Kidney epithelial cell (primary cell): ENCODE data around the gene PFDN6. TPM values are rescaled to one million over a fixed set of nuclear protein-coding genes. Genes with fewer than 3 reads are reported as not detected.
"Not testable (repeated sequence)": the region's sequence is repeated elsewhere in the genome, so short reads cannot be mapped to it uniquely, and the experiment has no call there.

ENCODE experiments used
- DNase-seq: peaks from one replicate; pipeline ENCODE4 v3.0.0-alpha.2; 2010; ENCODE audit warnings: low read depth
- H3K27me3 ChIP-seq: 2 replicates; pipeline ENCODE4 v1.6.0; 2011; ENCODE audit warnings: low read length; ENCODE audit not compliant: control insufficient read depth, insufficient read depth
- H3K36me3 ChIP-seq: 2 replicates; pipeline ENCODE4 v1.5.1; 2011; ENCODE audit warnings: low read length; ENCODE audit not compliant: control insufficient read depth, insufficient read depth
- H3K4me3 ChIP-seq: 2 replicates; pipeline ENCODE4 v1.5.1; 2011; ENCODE audit warnings: low read depth, mild to moderate bottlenecking, control low read depth, low read length
- total RNA-seq: library from RNA; depleted of rRNA; stranded (reverse); fragments of >200 nt; gene quantifications from 2 replicates; pipeline ENCODE4 v1.2.3, GENCODE V29; 2015
- TF ChIP-seq, protein P1 (sequence below): IDR thresholded peaks from 2 replicates; pipeline ENCODE4 v1.5.1; 2011; ENCODE audit warnings: mild to moderate bottlenecking, moderate library complexity, low read length, control low read depth, inconsistent platforms; ENCODE audit not compliant: insufficient read depth, poor library complexity, severe bottlenecking

PFDN6 gene
- total RNA-seq, 1 donor from 2014 or later = 51.4 TPM

DNA sequence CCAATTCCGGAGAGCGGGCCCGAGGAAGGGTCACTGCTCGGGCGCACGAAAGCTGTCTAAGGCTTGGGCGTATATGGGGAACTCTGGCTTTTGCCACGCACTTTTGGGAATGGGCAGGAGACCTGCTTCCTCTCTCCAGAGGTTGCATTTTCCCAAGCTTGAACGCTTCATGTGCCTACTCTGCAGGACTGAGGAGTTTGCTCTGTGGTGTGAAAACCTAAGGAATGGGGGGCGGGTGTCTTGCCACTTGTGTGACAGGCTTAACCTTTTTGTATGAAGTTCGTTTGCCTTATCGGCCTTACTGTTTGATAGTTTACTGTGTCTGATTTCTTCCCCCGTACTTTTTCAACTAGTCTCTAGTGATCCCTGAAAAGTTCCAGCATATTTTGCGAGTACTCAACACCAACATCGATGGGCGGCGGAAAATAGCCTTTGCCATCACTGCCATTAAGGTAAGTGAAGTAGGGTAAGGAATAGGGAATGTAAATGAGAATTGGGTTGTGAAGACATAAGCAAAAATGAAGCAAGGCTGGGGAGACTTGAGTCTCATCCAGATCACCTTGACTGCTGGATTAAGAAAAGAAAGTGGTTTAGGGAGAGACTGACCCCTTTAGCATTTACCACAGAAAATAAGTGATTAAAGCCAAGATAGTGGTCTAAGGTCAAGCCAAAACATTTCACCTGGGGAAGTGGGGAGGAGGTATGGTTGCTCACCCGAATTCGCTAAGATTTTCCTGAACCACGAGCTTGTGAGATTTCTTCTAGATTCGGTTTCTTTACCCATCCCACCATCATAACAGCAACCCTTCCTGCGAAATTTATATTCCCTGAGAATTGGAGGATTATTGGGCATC, 16.9 kb upstream of the PFDN6 start:
- peaks cover 3% of the 10 kb centered on the region for H3K36me3 ChIP-seq
- peak overlapping the region; percentile 69 for H3K4me3 ChIP-seq
- H3K27me3 ChIP-seq = no peaks in the 10 kb centered on the region
- TF ChIP-seq, protein P1, sequence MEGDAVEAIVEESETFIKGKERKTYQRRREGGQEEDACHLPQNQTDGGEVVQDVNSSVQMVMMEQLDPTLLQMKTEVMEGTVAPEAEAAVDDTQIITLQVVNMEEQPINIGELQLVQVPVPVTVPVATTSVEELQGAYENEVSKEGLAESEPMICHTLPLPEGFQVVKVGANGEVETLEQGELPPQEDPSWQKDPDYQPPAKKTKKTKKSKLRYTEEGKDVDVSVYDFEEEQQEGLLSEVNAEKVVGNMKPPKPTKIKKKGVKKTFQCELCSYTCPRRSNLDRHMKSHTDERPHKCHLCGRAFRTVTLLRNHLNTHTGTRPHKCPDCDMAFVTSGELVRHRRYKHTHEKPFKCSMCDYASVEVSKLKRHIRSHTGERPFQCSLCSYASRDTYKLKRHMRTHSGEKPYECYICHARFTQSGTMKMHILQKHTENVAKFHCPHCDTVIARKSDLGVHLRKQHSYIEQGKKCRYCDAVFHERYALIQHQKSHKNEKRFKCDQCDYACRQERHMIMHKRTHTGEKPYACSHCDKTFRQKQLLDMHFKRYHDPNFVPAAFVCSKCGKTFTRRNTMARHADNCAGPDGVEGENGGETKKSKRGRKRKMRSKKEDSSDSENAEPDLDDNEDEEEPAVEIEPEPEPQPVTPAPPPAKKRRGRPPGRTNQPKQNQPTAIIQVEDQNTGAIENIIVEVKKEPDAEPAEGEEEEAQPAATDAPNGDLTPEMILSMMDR = no peak
- DNase-seq = no peak

DNA sequence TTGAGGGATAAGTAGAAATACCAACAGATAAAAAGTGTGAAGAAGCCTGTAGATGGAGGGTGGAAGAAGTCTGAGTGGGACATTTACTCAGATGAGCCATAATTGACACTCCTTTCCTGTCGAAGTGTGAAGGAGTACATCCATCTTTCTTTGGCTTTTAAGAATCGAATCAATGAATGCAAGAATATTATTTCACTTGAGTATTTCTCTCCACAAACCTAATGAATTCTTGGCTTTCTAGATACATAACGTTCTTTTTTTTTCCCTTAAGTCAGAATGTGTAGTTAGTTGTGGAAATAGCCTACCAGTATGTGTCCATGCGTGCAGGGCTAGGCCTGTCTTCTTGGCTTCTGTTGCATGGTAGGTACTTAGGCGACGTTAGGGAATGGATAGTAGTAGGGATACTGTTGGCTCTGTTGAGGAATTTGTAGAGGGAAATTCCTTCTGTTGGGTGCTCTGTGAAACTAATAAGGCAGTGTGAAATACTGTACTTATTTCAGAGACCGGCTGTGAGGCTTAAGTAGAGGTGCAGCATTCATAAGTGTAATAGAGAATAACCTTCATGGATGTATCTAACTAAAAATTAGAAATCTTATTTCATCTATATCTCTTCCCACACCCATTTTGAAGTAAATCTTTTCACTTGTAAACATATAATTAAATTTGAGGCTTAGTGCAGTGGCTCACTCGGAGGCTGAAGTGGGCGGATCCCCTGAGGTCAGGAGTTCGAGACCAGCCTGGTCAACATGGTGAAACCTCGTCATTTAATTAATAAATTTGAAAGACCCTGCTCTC, 16.1 kb upstream of the PFDN6 start:
- peaks cover 3% of the 10 kb centered on the region for H3K36me3 ChIP-seq
- no peaks in the 10 kb centered on the region for H3K27me3 ChIP-seq
- TF ChIP-seq, protein P1 = no peak
- no peak for DNase-seq
- peak overlapping the region; percentile 69 for H3K4me3 ChIP-seq

DNA sequence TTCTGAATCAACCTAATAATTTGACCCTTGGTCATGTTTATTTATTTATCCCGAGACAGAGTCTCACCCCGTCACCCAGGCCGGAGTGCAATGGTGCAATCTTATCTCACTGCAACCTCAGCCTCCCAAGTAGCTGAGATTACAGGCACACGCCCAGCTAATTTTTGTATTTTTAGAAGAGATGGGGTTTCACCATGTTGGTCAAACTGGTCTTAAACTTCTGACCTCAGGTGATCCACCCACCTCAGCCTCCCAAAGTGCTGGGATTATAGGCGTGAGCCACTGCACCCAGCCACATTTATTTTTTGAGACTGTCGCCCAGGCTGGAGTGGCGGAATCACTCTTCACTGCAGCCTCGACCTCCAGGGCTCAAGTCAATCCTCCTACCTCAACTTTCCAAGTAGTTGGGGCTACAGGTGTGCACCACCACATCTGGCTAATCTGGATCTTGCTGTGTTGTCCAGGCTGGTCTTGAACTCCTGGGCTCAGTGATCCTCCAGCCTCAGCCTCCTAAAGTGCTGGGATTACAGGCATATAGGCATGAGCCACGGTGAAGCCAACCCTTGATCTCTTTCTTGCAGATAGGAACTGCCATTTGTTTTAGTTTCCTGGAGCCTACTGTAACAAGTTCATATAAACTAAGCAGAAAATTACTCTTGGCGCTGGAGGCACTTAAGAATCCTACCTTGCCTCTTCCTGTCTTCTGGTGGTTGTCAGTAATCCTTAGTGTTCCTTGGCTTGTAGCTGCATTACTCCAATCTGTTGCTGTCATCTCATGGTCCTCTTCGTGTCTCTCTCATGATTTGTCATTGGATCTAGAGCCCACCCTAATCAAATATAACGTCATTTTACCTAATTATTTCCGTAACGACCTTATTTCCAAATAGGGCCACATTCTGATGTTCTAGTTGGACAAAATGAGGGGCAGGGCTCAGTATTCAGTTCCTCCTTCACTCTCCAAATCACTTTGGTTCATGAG, 15.2 kb upstream of the PFDN6 start:
- Histone ChIP-seq H3K4me3 (peak overlapping the region; percentile 6), H3K36me3 (peaks cover 3% of the 10 kb centered on the region), H3K27me3 (no peaks in the 10 kb centered on the region)
- no peak for DNase-seq
- TF ChIP-seq, protein P1 = no peak

DNA sequence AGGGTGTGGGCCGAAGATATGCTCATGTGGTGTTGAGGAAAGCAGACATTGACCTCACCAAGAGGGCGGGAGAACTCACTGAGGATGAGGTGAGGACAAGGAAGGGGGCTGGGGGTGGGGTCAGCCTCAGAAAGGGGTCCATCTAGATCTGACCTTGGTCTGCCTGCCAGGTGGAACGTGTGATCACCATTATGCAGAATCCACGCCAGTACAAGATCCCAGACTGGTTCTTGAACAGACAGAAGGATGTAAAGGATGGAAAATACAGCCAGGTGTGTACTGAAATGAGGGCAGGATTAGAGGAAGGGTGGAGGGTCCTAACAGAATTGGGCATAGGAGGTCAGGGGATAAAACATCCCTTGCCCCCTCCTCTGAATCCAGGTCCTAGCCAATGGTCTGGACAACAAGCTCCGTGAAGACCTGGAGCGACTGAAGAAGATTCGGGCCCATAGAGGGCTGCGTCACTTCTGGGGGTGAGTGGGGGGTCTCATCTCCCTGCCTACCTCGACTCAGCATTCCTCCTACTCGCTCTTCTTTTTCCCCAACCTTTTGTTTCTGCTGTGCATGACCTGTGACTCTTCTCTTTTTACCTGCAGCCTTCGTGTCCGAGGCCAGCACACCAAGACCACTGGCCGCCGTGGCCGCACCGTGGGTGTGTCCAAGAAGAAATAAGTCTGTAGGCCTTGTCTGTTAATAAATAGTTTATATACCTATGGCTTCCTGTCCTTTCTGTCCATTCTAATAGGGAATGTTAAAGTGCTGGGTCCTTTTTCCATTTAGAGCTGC, 13.4 kb upstream of the PFDN6 start:
- not testable (repeated sequence) for H3K36me3 ChIP-seq, H3K27me3 ChIP-seq, H3K4me3 ChIP-seq, DNase-seq

DNA sequence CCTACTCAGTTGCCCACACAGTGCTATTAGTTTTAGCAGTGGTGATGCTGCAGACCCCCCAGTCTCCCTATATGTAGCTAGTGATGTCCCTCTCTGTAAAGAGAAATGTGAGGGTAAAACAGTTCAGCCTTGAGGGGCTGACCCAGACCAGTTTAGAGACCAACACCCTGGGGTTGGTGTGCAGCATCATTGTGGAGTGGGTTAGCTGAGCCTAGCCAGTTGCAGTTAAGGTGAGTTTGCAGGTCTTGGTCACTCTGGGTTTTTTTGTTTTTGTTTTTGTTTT, 12.9 kb upstream of the PFDN6 start:
- Histone ChIP-seq H3K27me3 (no peaks in the 10 kb centered on the region), H3K4me3 (peak overlapping the region; percentile 39), H3K36me3 (peaks cover 6% of the 10 kb centered on the region)
- TF ChIP-seq, protein P1 = no peak
- no peak for DNase-seq
